ENCODE data around the gene ZMAT3.
"Not testable (repeated sequence)": the region's sequence is repeated elsewhere in the genome, so short reads cannot be mapped to it uniquely, and the experiment has no call there.

Gene ZMAT3

GRCh38 chr3:179068779-179069530 is 2.7 kb downstream of the ZMAT3 start:
- no peak for DNase-seq

DNA sequence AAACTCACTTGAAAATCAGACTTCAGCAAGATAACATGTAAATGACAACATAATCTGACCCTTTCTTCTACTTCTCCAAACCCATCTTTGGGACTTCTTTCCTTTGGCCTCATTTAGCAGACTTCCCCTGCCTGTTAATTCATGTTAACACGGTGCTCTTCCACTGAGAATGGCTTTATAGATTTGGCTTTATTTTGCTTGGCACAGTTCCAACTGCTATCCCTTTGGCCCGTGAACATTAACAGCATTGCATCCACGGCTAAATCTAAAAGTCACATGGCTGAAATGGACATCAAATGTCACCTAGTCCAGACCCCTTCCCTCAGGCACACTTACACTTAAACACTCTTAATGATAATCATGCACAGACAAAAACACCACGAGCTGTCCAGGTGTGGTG is 3.8 kb downstream of the ZMAT3 start:
- DNase-seq, result no peak

- no peak for DNase-seq
Observed at GRCh38 chr3:179067291-179067690, 4.3 kb downstream of the ZMAT3 start.

- DNase-seq, result no peak
Observed at GRCh38 chr3:179063945-179064560, 7.6 kb downstream of the ZMAT3 start.

GRCh38 chr3:179056326-179056725 is 15.3 kb downstream of the ZMAT3 start:
- DNase-seq, result no peak

DNA sequence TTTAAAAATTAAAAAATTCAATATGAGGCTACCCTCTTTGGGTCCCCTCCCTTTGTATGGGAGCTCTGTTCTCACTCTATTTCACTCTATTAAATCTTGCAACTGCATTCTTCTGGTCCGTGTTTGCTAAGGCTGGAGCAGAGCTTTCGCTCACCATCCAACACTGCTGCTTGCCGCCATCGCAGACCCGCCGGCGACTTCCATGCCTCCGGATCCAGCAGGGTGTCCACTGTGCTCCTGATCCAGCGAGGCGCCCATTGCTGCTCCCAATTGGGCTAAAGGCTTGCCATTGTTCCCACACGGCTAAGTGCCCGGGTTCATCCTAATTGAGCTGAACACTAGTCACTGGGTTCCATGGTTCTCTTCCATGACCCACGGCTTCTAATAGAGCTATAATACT is 17.0 kb downstream of the ZMAT3 start:
- not testable (repeated sequence) for DNase-seq

DNA sequence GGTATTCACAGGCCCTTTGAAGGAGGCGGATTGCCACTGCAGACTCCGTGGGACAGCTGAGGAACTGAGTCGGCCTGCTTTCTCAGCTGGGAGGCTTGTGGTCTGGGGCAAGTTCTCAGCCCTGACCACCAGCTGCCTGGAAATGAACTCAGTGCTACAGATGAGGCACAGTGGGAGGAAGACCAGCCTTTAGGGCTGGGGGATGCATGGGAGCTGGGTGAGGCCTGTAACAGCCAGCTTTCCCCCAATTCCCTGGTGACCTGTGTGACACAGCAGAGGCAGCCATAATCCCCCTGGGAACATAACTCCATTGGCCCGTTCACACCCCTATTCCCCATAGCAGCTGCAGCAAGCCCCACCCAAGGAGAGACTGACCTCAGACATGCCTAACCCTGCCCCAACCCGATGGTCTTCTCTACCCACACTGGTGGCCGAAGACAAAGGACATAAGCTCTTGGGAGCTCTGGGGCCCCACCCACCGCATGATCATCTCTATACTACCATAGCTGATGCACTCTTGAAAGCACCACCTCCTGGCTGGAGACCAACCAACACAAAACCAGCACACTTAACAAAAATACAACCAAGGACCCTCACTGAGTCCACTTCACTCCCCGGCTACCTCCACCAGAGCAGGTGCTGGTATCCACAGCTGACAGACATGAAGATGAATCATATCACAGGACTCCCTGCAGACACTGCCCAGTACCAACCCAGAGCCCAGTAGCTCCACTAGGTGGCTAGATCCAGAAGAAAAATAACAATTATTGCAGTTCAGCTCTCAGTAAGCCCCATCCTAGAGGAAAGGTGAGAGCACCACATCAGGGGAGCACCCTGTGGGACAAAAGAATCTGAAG is 24.9 kb downstream of the ZMAT3 start:
- DNase-seq, result no peak

DNA sequence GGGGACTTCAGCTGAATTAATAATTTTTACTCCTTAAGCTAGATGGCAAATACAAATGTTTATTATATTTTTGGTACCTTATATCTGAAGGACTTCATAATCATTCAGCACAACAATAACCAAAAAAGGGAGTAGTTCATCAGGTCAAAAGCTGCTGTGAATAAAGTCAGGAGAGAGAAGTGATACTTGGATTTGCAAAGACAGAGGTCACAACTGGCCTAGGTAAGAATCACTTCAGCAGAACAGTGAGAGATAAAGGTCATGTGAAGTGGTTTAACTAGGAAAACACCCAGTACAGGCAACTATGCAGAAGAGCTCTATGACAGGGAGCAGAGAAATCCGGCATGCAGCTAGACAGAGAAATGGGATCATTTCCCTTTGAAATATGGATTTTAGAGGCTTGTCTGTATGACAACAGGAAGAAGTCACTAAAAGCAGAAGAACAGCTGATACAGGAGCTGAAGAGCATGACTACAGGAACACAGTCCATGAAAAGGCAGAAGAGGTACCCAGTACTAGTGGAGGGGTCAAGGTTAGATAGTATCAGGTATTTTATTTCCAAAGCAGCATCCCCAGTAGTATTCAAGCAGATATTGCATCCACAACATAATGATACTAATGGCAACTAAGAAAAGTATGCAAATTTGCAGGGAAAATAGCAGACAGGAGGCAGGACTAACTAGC is 25.7 kb downstream of the ZMAT3 start:
- DNase-seq, result no peak

GRCh38 chr3:179038899-179039251 is 32.7 kb downstream of the ZMAT3 start:
- DNase-seq, result not testable (repeated sequence)

DNA sequence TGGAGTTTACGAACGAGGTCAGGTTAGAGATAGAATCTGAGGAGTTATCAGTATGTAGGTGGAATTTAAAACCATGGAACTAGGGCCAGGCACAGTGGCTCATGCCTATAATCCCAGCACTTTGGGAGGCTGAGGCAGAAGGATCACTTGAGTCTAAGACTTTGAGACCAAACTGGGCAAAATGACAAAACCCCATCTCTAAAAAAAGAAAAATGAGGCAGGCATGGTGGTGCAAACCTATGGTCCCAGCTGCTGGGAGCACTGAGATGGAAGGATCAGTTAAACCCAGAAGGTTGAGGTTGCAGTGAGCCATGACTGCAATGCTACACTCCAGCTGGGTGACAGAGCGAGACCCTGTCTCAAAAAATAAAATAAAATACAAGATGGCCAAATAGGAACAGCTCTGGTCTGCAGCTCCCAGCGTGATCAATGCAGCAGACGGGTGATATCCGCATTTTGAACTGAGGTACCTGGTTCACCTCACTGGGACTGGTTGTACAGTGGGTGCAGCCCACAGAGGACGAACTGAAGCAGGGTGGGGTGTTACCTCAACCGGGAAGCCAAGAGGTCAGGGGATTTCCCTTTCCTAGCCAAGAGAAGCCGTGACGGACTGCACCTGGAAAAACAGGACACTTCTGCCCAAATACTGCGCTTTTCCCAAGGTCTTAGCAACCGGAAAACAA is 33.3 kb downstream of the ZMAT3 start:
- no peak for DNase-seq

- no peak for DNase-seq
Observed at GRCh38 chr3:179037351-179037750, 34.3 kb downstream of the ZMAT3 start.

DNA sequence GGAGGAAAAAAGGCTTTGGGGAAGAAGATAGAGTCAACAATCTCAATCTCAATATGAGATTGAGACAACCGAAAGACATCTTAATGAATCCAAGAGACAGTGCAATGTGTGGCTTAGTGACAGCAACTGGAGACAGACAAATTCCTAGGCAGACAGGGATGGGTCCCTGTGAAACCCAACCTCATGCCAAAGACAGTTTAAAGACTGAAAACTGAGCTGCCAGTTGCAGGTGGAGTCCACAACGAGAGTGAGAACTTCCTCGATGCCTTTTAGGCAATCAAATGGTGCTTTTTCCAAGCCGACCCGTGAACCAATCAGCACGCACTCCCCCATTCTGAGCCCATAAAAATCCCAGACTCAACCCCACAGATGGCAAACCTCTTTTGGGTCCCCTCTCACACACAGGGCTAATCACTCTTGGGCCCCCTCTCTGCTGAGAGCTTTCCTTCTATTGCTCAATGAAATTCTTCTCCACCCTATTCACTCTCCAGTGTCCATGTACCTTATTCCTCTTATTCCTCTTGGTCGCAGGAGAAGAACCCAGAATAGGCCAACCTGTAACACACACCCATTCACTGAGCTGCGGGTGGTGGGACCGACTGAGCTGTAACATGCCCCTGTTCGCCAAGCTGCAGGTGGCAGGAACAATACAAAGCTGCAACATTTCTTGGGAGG is 34.8 kb downstream of the ZMAT3 start:
- DNase-seq, result no peak

DNA sequence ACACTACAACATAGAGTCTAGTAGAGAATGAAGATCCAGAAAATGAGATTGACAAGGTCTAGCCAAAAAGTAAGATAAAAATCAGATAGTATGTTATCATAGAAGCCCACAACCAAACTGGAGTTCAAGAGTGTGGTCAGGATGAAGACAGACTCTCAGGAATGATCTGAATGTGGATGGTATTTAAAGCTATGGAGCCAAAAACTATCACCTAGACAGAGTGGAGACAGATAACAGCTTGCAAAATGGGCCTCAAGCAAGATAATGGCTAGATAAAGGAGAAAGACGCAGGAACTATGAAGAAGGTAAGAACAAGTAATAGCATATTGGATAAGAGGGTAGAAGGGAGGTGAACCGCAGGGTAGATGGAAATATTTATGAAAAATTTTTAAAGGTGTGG is 35.4 kb downstream of the ZMAT3 start:
- no peak for DNase-seq

DNA sequence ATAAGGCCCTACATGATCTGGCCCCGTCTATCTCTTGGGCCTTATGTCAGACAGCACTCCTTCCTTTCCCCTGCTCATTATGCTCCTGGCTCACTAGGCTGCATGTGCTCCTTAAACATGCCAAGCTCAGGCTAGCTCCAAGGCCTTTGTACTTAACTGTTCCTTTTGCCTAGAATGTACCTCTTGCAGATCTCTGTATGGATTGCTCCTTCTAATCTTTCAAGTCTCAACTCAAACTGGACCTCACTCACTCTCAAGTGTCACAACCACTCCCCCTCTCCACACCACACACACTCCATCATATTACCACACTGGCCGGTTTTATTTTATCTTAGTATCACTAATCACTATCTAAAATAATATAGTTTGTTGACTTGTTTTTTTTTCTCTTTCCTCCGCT is 36.4 kb downstream of the ZMAT3 start:
- no peak for DNase-seq

DNA sequence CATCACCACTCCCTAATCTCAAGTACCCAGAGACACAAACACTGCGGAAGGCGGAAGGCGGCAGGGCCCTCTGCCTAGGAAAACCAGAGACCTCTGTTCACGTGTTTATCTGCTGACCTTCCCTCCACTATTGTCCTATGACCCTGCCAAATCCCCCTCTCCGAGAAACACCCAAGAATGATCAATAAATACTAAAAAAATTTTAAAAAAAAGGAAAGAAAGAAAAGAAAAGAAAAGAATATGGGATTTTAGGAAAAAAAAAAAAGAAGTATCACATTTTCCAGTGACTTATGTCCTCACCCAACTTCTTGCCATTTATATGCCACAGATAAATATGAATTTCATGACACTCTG is 38.3 kb downstream of the ZMAT3 start:
- DNase-seq, result not testable (repeated sequence)

- DNase-seq, result not testable (repeated sequence)
Observed at GRCh38 chr3:179032454-179033303, 38.9 kb downstream of the ZMAT3 start.

- DNase-seq, result no peak
Observed at GRCh38 chr3:179029096-179029495, 42.5 kb downstream of the ZMAT3 start.

GRCh38 chr3:179028408-179028807 is 43.2 kb downstream of the ZMAT3 start:
- no peak for DNase-seq

- no peak for DNase-seq
Observed at GRCh38 chr3:179027326-179027900, 44.2 kb downstream of the ZMAT3 start.

- DNase-seq, result no peak
Observed at GRCh38 chr3:179026636-179027035, 45.0 kb downstream of the ZMAT3 start.
